Endothelial cell of umbilical vein (primary cell): Measurements from ENCODE around the gene SH3BP4. TPM values are rescaled to one million over a fixed set of nuclear protein-coding genes. Genes with fewer than 3 reads are reported as not detected.

Experiments
- BruUV-seq: library from RNA; stranded (reverse); fragments of 400-500 nt; replicated peaks from 2 replicates; lab custom pipeline; 2021; lab: Mats Ljungman, UMichigan
- CTCF ChIA-PET: fragments of 300-600, 350-600 bp; sonication (Branson Sonifier 250); formaldehyde crosslinking; loops from one replicate; lab custom pipeline; 2021; ENCODE audit warnings: antibody characterized with exemption, inconsistent platforms; lab: Charles Lee
- POLR2A ChIA-PET: fragments of 300-600, 350-600 bp; sonication (Branson Sonifier 250); formaldehyde crosslinking; loops from one replicate; lab custom pipeline; 2021; ENCODE audit warnings: antibody characterized with exemption, inconsistent platforms; lab: Charles Lee
- DNase-seq: peaks from one replicate; pipeline ENCODE4 v3.0.0-alpha.2; 2011; ENCODE audit warnings: low read depth, low spot score
- FAIRE-seq: peaks from 2 replicates; lab custom pipeline; 2011; peaks lifted over from hg19 to GRCh38; lab: Jason Lieb, UNC
- H2AFZ ChIP-seq: 2 replicates; pipeline ENCODE4 v1.6.0; 2012; ENCODE audit warnings: low read depth, low read length, control low read depth, inconsistent platforms
- H3K27ac ChIP-seq: 2 replicates; pipeline ENCODE4 v1.5.1; 2011; ENCODE audit warnings: low read depth, mild to moderate bottlenecking, control low read depth, low read length, moderate library complexity; ENCODE audit not compliant: insufficient read depth
- H3K27me3 ChIP-seq, 2 experiments: 2 replicates each; pipeline versions ENCODE4 v1.6.0 to v1.6.1; 2011; ENCODE audit warnings: low read length in 2 of 2, mixed read lengths in 1 of 2; ENCODE audit not compliant: control insufficient read depth in 2 of 2, insufficient read depth in 2 of 2
- H3K36me3 ChIP-seq, 2 experiments: 2 replicates in 1 of 2; 3 replicates in 1 of 2; pipeline ENCODE4 v1.5.1; 2011; ENCODE audit warnings: low read length in 2 of 2, mild to moderate bottlenecking in 1 of 2, moderate library complexity in 1 of 2; ENCODE audit not compliant: control insufficient read depth in 2 of 2, insufficient read depth in 2 of 2; ENCODE audit errors: extremely low read depth in 1 of 2
- H3K4me1 ChIP-seq: 3 replicates; pipeline ENCODE4 v1.5.1; 2011; ENCODE audit warnings: mild to moderate bottlenecking, low read length; ENCODE audit not compliant: control insufficient read depth, insufficient read depth; ENCODE audit errors: extremely low read depth
- H3K4me2 ChIP-seq: 2 replicates; pipeline ENCODE4 v1.6.1; 2011; ENCODE audit warnings: low read length, control low read depth, mixed read lengths; ENCODE audit not compliant: insufficient read depth
- H3K4me3 ChIP-seq, 3 experiments: fragments of 200-600 bp in 1 of 3; sonication (generic), shearing (Covaris generic) in 1 of 3; replicated peaks in 1 of 3; 2 replicates each; pipeline ENCODE4 v1.5.1; 2011 to 2016; ENCODE audit warnings: control low read depth in 3 of 3, low read length in 3 of 3, mild to moderate bottlenecking in 2 of 3, inconsistent platforms in 1 of 3, low read depth in 1 of 3, moderate library complexity in 1 of 3; ENCODE audit not compliant: insufficient read depth in 1 of 3
- H3K79me2 ChIP-seq: 2 replicates; pipeline ENCODE4 v1.6.0; 2012; ENCODE audit warnings: low read length, inconsistent platforms; ENCODE audit not compliant: control insufficient read depth, insufficient read depth
- H3K9ac ChIP-seq: replicated peaks from 2 replicates; pipeline ENCODE3; 2011; ENCODE audit warnings: low read length, control low read depth; ENCODE audit not compliant: insufficient read depth; ENCODE audit errors: extremely low read depth
- H3K9me1 ChIP-seq: replicated peaks from 3 replicates; pipeline ENCODE4 v1.6.0; 2011; ENCODE audit warnings: mild to moderate bottlenecking, low read length; ENCODE audit not compliant: control insufficient read depth, insufficient read depth; ENCODE audit errors: extremely low read depth
- H3K9me3 ChIP-seq: replicated peaks from 2 replicates; pipeline ENCODE4 v1.5.1; 2012; ENCODE audit warnings: low read length, inconsistent platforms; ENCODE audit not compliant: control insufficient read depth, insufficient read depth
- H4K20me1 ChIP-seq: replicated peaks from 2 replicates; pipeline ENCODE3; 2011; ENCODE audit warnings: mild to moderate bottlenecking, low read length; ENCODE audit not compliant: control insufficient read depth, insufficient read depth; ENCODE audit errors: extremely low read depth
- EZH2 ChIP-seq: IDR thresholded peaks from 2 replicates; pipeline ENCODE4 v1.6.1; 2012; ENCODE audit warnings: borderline replicate concordance, low read depth, mild to moderate bottlenecking, moderate library complexity, low read length, inconsistent platforms; ENCODE audit not compliant: severe bottlenecking
- FOS ChIP-seq: IDR thresholded peaks from 2 replicates; pipeline ENCODE4 v1.6.1; 2011; ENCODE audit warnings: mild to moderate bottlenecking, low read length, moderate library complexity, borderline replicate concordance; ENCODE audit not compliant: insufficient read depth
- GATA2 ChIP-seq: IDR thresholded peaks from 2 replicates; pipeline ENCODE4 v1.7.0; 2011; ENCODE audit warnings: low read depth, mild to moderate bottlenecking, moderate library complexity, mixed read lengths, low read length; ENCODE audit not compliant: insufficient read length, insufficient read depth
- POLR2A ChIP-seq: IDR thresholded peaks from 2 replicates; pipeline ENCODE4 v1.6.1; 2012; ENCODE audit warnings: low read depth, mild to moderate bottlenecking, control low read depth, low read length
- POLR2AphosphoS5 ChIP-seq: IDR thresholded peaks from 2 replicates; pipeline ENCODE4 v1.6.1; 2012; ENCODE audit warnings: low read depth, mild to moderate bottlenecking, control low read depth, low read length, moderate library complexity; ENCODE audit not compliant: insufficient read depth
- dilution Hi-C: fragments of 300-500 bp; cut with MboI; formaldehyde crosslinking; loops from one replicate; pipeline ENCODE4 v1.15.0; 2019; ENCODE audit warnings: low sequenced_read_pairs; ENCODE audit not compliant: extremely low pct_ligation_motif_present
- intact Hi-C: fragments of 100-400 bp; cut with micrococcal nuclease; formaldehyde crosslinking; loops from one replicate; pipeline ENCODE4 v1.10.0; 2022
- polyA plus RNA-seq, 4 experiments: library from polyadenylated mRNA; depleted of rRNA in 3 of 4; stranded (reverse) in 3 of 4; unstranded in 1 of 4; fragments of >200 nt; gene quantifications; 2 replicates each; pipeline versions ENCODE4 v1.2.1 to v1.2.3, GENCODE V29; 2011 to 2012; ENCODE audit warnings: missing spikeins in 1 of 4
- total RNA-seq: library from RNA; stranded (reverse); gene quantifications from 2 replicates; pipeline ENCODE4 v1.2.3, GENCODE V29; 2021
- TF ChIP-seq, protein P1 (sequence below), 2 donors: IDR thresholded peaks; 1 replicate in 1 of 2; 2 replicates in 1 of 2; pipeline ENCODE4 v1.5.1; 2011; ENCODE audit warnings: low read length in 2 of 2, mild to moderate bottlenecking in 2 of 2, moderate library complexity in 2 of 2, control low read depth in 1 of 2, inconsistent platforms in 1 of 2, low read depth in 1 of 2; ENCODE audit not compliant: insufficient read depth in 1 of 2; ENCODE audit errors: extremely low read depth in 1 of 2

SH3BP4 gene
- total and polyA plus RNA-seq, 2 donors (not counting 3 experiments of a cell fraction or from before 2014, with no cell fraction given): 85.2 to 100.0 TPM

DNA sequence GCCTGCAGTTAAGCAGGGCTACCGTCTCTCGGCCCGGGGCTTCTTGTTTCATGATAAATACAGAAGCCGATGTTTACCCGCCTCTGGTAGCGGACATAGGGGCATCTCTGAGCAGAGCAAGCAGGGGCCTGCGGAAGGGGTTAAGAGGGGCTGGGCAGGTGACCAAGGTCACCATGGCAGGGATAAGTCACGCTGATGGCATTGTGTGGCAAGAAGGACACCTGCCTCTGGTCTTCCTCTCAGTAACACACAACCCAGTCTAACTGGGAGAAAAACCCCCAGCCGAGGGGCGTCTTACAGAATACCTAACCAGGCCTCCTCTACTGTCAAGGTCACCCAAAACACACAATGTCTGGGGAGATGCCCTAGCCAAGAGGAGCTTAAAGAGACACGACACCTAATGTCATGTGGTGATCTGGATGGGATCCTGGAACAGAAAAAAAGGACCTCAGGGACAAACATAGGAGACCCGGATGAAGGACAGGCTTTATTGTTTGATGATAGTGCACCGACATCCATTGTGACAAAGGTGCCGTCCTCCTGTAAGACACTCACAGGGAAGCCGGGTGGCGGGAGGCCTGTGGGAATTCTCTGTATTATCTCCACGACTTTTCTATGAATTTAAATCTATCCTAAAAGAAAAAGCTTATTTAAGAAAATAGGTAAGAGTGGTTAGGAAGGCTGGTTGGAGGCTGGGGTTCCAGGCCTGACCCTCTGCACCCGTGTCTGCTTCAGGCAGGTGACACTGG, 24.8 kb downstream of the SH3BP4 start:
- DNase-seq (no peak), FAIRE-seq (no peak)
- H3K4me1 ChIP-seq: peaks cover 43% of the 10 kb centered on the region
- ChIA-PET POLR2A (no interaction called here), CTCF (interaction anchor here (1.3 to 1.7 kb wide), 2 partner anchors 11 to 20 kb away, joined by 3 to 6 read pairs; no protein-coding TSS in a partner anchor)
- peaks cover 2 to 4% of the 10 kb centered on the region in 2 experiments for H3K36me3 ChIP-seq
- H3K9ac ChIP-seq: no peak overlapping the region
- peaks cover 76% of the 10 kb centered on the region for H3K79me2 ChIP-seq
- H3K9me3 ChIP-seq: no peaks in the 10 kb centered on the region
- no peak overlapping the region for H3K4me3 ChIP-seq
- H3K27me3 ChIP-seq: no peaks in the 10 kb centered on the region
- H2AFZ ChIP-seq: no peak overlapping the region
- dilution Hi-C loops: no loop called here
- no peaks in the 10 kb centered on the region for H4K20me1 ChIP-seq
- no peaks in the 10 kb centered on the region for H3K9me1 ChIP-seq
- no peak overlapping the region for H3K4me2 ChIP-seq
- H3K27ac ChIP-seq: peak overlapping the region; percentile 3
- intact Hi-C loops: no loop called here
- no peak for TF ChIP-seq POLR2AphosphoS5
- TF ChIP-seq FOS: no peak
- TF ChIP-seq POLR2A: no peak
- TF ChIP-seq GATA2: no peak
- BruUV-seq: no TSS peak

GRCh38 chr2:234977228-234977679, 25.4 kb downstream of the SH3BP4 start:
- Histone ChIP-seq H3K79me2 (peaks cover 75% of the 10 kb centered on the region), H3K27ac (peak overlapping the region; percentile 3), H3K4me3 (no peak overlapping the region), H4K20me1 (no peaks in the 10 kb centered on the region), H3K4me2 (no peak overlapping the region), H3K9me3 (no peaks in the 10 kb centered on the region), H3K9ac (no peak overlapping the region), H3K27me3 (no peaks in the 10 kb centered on the region), H2AFZ (no peak overlapping the region), H3K4me1 (peaks cover 49% of the 10 kb centered on the region), H3K9me1 (no peaks in the 10 kb centered on the region), H3K36me3 (peaks cover 2 to 4% of the 10 kb centered on the region in 2 experiments)
- no peak for DNase-seq
- CTCF ChIA-PET: interaction anchor here (1.3 to 1.7 kb wide), 2 partner anchors 11 to 20 kb away, joined by 3 to 6 read pairs; no protein-coding TSS in a partner anchor
- dilution Hi-C loops (no loop called here), intact Hi-C loops (no loop called here)
- BruUV-seq: no TSS peak
- TF ChIP-seq FOS (no peak), EZH2 (no peak), POLR2A (no peak), POLR2AphosphoS5 (no peak)
- TF ChIP-seq, protein P1, sequence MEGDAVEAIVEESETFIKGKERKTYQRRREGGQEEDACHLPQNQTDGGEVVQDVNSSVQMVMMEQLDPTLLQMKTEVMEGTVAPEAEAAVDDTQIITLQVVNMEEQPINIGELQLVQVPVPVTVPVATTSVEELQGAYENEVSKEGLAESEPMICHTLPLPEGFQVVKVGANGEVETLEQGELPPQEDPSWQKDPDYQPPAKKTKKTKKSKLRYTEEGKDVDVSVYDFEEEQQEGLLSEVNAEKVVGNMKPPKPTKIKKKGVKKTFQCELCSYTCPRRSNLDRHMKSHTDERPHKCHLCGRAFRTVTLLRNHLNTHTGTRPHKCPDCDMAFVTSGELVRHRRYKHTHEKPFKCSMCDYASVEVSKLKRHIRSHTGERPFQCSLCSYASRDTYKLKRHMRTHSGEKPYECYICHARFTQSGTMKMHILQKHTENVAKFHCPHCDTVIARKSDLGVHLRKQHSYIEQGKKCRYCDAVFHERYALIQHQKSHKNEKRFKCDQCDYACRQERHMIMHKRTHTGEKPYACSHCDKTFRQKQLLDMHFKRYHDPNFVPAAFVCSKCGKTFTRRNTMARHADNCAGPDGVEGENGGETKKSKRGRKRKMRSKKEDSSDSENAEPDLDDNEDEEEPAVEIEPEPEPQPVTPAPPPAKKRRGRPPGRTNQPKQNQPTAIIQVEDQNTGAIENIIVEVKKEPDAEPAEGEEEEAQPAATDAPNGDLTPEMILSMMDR (IDR thresholded peaks at IDR 0.05; ENCODE audit: extremely low read depth in 1 of 2, insufficient read depth in 1 of 2, low read depth in 1 of 2, low read length in 2 of 2): no peak
- POLR2A ChIA-PET: no interaction called here
- FAIRE-seq: no peak
